GM19438 (cell line): ENCODE results near the gene SORCS1.
A peak's percentile ranks its signal among the peaks of the same experiment; 100 is the strongest.

Experiments used
- ATAC-seq: cut with Tn5 transposase; IDR thresholded peaks from one replicate; pipeline ENCODE4 v1.9.1; 2021; ENCODE audit warnings: low read depth; ENCODE audit not compliant: unreplicated experiment

The SORCS1 gene

DNA sequence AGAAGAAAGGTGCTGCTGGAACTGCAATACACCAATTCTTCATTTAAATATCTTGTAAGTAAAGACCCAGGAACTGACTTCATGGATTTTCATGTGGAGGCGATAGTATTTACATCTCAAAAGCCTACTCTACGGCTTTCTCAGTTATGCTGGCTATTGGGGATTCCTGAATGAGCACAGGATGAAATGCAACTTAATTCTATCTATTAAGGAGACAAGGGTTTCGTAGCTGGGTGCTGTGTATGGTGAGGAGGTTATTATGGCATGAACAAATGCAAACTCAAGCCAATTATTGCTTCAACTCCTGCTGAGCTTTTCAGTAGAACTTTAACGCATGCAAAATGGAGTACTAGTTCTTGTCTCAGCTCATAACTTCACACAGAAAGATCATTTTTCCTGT lies 251.2 kb downstream of the SORCS1 start:
- no peak for ATAC-seq

DNA sequence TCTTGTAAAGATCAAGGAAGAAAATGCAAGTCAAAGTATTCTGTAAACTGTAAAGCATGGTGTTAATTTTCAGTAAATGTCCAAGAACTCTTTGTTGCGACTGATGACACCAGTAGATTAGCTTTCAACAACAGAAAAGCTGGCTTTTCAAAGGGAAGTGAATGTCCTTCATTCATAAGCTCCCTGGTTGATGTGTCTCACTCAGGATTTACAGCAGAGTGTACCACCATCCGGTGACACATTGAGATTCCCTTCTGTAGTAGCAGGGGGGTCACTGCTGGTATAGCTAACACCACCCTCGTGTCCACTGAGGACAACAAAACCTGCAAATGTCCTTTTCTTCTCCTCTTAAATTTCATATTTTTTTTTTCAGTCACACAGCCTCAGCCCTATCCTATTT lies 253.4 kb downstream of the SORCS1 start:
- ATAC-seq = no peak

DNA sequence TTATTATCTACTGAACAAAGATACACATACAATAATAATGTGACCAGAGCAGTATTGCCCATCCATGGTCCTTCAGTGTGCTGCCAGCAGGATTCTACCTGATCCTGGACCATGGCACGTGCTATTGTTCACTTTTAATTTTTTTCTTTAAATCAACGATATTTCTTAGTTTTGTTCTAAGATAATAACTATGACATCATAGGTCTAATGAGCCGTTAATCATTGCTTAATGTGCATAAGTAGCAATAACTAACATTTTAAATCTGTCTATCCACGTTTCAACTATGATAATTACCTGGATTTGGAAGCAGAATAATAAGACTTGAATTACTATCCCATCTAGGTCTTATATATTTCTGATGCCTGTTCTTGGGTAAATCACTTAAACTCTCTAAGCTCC lies 253.8 kb downstream of the SORCS1 start:
- ATAC-seq = no peak

DNA sequence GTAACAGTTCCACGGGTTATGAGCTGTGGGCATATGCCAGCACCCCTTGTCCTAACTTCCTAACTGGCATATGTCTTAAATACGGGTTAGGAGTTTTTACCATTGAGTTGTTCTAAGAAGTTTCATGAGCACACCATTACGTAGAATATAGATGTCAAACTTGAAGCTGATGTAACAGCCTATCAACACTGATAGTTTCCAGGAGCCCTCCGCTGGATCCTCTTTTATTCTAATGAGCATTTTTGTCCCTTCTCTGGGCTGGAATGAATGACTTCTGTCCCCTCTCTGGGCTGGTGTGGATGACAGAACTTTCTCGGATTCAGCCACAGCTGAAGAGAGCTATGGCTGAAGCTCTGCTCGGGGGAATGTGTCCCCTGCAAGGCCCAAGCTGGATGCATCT lies 256.3 kb downstream of the SORCS1 start:
- no peak for ATAC-seq

DNA sequence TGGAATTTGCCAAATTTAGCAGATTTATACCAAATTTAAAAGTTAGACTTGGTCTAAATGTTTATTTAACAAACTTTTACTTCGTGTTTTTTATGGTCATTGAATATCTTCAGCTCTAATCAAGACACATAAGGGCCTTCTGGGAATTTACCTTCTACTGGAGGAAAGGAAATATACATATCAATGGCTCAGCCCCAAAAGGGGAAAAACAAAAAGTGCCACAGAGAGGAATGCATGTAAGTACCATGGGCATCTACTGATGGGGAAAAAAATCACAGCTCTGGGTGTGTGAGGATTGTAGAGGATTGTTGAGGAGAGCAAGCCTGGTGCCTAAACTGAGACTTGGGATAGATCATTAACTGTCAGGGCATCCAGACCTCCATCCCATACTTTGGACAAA lies 260.3 kb downstream of the SORCS1 start:
- no peak for ATAC-seq

DNA sequence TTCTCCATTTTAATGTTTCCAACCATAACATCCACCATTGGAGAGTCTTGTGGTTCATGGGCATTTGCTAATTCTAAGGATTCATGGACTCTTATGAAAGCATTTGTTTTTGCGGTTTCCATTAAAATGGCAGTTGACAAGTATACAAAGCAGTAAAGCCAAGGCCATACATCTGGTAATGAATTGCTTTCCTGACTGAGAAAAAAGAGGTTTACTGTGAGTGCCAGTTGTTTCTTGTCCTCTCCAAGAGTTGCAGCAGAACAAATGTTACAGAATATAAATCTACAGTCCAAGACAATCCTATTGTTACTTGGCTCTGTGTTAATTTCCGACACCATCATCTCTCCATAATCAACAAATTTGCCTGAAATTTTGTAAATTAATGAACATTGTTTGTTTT lies 261.3 kb downstream of the SORCS1 start:
- no peak for ATAC-seq

DNA sequence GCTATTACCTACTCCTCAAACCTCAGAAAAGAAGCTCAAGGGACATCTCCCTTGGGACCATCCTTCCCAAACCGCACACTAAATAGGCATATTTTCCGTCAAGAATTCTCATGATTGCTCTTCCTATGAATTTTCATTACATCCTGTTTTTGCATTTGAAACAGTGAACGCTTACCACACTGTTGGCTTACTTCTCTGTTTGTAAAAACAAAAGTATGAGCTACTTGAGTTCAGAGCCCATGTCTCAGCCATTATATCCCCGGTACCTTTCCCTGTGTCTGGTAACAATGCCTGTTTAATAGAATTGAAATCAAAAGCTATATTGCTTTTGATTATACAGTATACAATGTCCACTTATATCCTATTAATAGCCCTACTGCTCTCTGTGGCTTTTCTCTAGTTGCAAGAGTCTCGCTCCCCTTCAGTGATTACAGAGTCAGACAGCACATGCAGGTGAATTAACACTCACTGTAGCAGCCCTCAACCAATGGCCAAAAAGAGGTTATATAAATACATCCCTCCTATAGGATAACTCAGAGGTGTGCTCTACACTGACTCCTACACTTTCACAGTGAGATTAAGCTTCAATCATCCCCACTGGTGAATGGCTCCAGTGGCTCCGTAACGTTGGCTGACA lies 264.4 kb downstream of the SORCS1 start:
- ATAC-seq = no peak

DNA sequence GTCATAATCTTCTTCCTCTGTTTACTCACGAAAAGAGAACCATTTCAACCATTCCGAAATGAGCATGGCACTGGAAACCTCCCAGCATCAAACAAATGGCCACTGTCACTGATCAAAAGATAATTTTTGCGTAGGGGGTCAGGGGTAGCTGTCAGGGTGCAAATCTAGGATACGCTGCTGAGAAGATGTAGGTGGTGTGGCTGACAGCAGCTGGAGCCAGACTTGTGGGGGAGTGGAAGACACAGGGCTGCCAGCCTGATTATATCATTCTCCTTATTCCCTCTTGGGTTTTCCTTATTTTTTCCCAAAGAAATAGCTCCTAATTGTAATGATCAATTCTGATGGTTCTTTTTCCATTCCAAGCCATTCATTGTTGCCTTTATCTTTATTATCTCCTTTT lies 266.1 kb downstream of the SORCS1 start:
- no peak for ATAC-seq

DNA sequence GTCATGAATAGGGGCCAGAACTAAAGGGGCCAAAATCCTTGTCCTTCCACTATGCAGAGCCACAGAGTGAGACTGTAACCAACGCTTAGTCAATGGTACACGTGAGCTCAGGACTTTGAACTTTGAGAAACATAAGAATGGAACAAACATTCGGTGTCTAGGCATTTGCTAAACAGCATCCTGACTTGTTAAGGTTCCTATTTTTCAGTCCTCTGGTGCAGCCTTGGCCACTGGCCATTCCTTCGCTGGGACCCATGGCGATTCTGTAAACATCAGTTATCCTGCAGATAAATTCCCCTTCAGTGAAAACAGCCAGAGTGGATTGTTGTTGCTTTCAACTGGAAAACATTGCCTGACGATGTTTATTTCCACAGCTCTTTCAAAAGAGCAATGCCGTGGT lies 266.8 kb downstream of the SORCS1 start:
- no peak for ATAC-seq

DNA sequence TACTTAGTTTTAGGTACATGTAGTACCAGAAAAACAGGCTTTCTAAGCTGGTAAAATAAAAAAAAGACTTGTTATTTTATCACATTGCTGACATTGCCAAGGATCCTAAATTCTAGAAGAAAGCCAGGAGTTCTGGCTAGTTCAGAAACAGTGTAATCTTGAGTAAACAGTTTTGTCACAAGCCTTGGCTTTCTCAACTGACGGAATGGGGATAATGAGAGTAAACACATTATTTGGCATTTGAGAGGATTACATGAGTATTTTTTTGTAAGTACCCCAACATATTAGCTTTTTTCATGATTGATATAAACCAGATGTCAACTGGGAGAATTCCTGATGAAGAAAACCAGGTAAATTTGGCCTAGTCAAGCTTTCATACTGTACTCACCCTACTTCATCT lies 269.8 kb downstream of the SORCS1 start:
- ATAC-seq = no peak

DNA sequence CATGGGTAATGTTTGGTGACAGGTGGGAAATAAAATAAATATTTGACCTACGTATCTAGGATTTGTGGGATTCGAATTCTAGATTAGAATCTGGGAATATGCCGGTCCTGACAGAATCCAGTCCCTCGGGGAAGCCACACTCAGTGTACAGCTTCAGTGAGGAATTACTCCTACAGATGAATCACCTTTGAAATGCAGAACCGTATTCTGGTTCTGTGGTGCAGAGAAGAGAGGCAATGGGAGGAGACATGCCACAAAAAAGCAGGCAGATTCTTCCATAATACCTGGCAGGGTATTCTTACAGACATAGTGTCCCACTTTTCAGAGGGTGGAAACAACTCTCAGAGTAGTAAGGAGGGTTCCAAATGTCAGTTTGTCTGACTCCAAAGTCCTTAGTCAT lies 286.9 kb downstream of the SORCS1 start:
- no peak for ATAC-seq

DNA sequence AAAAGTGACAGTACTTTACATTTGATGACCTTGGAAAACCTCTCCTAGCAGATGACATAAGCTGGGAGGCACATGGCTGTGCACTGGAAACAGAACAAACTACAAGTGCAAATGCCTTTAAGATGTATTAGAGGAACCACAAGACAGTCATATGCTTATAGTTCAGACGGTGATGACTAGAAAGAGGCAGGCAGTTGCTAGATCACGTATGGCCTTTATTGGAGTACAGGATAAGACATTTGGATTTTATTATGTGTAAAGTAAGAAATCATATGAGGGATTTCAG lies 290.0 kb downstream of the SORCS1 start:
- no peak for ATAC-seq

DNA sequence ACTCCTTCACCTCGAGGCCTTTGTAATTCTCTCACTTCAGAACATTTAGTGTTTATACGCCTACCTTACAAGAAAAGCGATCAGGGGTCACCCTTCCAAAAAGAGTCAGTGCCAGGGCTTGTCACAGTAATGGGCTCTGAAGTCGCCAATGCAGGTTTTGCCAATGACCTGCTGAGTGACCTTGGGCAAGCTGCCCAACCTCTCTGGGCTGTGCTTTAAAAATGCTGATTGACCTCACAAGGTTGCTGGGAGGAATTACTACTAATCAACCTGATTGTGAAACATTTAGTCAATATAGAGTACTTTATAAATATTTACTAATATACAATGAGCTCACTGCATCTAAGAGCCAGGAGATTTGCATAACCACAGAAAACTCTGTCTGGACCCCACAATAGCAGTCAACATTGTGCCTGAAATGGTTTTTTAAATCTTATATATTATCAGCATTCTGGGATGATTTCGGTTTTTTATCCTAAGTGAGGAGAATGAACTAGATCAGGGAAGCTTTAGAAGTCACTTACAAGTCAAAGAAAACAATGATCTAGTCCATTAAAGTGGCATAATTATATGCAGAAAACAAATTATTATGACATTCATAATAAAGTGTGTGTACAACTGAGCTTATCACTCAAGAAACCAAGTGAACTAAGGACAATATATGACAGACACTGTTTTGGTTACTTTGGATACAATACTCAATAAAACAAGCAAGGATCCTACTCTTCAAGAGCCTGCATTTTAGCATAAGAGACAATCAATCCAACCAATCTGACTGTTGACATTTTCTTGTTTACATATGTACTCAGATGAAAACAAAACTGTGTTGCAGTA lies 290.5 kb downstream of the SORCS1 start:
- ATAC-seq = no peak

DNA sequence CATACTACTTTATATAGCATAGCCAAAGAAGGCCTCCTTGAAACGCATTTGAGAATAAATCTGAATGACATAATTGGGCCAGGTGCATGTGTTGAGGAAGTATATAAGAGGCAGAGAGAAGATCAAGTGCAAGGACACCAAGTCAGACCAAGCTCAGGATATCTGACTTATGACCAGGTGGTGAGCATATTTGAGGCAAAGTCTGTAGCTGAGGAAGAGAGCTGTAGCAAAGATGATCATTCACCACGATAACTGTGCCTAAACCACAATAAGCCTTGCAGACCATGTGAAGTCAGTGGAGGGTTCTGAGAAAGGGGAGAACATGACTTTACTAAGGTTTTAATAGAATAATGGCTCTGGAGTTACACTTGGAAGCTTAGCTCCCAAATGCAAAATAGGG lies 292.3 kb downstream of the SORCS1 start:
- no peak for ATAC-seq

DNA sequence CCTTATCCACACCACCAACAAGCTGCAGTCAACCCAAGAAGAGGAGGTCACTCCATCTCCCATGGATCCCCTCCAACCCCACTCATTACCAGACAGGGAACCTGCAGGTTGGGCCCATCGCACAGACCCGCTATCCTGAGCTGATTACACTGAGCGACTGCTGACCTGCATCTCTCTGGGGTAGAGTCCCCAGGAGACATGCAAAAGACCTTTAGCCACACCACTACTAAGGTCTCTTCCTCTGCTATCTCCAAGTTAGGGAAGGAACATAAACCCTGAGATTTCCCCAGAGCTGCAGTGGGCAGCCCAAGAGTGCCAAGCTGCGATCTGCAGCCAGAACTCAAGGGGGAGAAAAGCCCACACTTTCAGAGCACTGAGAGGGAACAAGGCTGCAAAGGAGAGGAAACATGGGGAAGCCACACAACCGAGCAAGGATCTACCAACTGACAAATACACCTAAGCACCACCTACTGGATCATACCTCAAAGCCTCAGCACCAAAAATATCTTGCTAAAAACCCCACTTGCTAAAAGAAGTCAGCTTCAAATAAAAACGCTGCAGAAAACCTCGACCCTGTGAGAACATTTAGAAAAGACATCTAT lies 298.2 kb downstream of the SORCS1 start:
- peak; percentile 74 for ATAC-seq

DNA sequence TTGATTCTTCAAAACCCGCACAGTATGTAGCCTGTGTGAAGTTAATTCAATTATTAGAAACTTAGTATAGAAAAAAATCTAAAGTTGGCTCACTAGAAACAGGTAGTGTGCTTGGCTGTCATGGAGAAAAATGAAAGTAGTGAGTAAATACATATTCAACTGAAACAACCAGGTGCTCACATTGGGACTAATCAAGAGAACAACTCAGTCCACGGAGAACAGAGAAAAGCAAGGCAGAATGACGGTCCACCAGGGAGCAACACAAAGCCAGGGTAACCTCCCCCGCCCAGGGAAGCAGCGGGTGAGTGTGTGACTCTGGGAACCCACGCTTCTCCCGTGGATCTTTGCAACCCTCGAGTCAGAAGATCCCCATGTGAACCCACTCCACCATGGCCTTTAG lies 300.5 kb downstream of the SORCS1 start:
- no peak for ATAC-seq

DNA sequence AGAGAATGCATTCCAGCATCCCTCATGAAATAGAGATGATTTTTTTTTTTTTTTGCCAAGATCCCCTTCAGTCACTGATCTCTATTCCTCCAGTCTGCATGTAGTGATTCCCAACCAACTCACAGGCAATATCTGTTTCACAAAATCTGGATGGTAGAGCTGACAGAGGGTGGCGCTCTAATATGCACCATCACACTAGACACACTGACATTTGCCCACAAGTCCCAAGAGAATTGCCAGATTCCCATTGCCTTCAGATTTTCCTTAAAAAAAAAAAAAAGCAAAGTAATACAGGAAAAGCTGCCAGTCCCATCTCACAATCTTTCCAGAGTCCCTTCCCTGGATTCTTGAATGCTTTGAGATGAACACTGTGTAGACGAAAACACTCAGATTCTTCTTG lies 301.0 kb downstream of the SORCS1 start:
- ATAC-seq = no peak

DNA sequence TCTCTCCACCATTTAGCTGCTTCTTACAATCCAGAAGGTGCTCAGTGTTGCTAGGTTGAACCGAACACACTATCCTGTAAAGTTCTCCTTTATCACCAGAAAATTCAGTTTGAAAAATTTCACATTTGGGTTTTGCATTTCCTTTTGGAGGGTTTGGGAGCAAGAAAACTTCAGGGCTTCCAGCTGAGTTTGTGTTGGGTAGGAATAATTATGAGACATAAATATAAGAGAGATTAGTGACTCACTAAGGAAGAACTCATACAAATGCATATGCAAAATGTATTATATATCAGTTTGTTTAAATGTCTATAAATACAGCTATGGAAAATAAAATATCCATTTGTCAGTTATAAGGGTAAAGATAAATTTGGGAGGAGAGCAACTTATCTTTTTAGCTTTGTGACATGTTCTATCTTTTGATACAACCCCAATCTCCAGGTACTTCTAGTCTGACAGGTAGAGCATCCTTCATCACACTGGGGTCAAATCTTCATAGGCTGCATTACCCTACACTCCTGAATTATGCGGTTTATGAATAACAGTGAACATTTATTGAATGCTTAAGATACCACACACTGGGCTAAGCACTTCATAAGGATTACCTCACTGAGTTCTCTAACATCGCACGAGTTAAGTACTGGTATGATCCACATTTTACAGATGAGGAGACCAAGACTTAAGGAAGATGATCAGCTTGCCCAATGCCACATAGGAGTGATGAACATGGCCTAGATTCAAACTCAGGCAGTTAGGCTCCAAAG lies 304.4 kb downstream of the SORCS1 start:
- no peak for ATAC-seq

DNA sequence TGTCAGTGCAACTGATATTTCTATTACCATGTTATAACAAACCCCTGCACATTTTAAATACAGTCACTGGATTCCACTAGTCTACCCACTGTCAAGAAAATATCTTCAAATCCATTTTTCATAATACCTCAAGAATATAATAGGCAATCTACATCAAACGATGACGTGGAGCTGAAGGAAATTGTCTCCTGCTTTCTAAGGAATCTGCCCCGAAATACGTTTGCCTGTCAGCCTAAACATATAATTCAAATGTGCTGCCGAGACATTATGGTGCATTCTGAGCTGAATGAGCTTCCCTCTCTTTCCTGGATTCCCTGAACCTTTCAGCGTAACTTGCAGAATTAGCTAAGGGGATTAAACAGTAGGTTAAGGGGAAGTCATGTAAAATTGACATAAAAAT lies 306.8 kb downstream of the SORCS1 start:
- no peak for ATAC-seq

DNA sequence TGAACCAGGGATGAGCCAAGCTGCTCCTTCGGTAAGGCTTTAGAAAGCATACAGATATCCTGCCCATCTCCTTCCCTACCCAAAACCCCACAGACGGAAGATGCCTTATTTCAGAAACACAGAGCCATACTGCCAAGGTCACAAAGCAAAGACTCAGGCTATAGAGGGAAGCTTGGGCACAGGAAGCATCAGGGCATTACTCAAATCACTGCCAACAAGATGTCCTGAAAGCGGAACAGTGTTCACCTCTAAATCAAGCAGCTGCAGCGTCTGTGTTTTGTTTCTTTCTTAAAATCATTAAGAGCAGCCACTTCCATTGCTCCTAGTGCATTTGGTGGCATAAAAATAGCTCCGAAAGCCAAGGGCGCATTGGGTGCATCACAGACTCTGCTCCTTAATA lies 307.3 kb downstream of the SORCS1 start:
- ATAC-seq = peak; percentile 69

DNA sequence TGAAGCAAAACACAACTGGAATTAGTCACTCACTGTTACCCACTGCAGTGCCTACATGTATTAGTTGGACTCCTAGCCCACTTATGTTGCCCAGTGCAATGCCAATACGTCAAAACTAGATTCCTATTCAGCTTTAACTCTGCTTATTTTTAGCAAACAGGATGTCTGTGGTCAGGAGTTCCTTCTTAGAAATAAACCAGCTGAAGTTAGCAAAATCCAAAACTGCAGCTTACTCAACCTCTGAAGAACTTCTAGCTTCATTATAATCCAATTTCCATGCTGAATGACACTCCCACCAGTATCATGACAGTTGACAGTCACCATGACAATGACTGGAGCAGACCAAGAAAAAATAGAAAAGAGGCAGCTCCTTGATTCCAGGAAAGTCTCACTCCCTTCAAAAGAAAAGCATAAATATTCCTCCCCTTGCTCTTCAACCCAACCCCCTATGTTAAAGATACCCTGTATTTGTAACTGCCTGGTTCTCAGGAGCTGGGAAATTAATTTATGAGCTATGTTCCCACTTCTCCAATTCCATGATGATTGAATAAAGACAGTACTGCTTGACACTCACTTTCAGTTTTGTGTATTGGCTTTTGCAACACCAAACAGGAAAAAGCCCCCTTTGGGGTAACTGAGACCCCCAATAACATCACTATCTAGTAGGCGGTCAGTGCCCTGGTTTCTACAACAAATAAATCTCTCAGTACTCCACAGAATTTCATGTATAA lies 327.4 kb downstream of the SORCS1 start:
- peak; percentile 93 for ATAC-seq
